Measurements from ENCODE around the gene FARP2.

DNA sequence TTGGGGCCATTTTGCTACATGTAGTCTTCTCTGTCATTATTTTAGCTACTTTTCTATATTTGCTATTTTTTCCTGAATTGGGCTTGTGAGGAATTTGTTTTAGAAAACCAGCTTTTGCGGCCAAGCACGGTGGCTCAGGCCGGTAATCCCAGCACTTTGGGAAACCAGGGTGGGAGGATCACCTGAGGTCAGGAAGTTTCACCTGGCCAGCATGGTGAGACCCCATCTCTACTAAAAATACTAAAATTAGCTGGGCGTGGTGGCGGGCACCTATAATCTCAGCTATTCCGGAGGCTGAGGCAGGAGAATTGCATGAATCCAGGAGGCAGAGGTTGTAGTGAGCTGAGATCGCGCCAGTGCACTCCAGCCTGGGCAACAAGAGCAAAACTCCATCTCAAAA is 35.7 kb upstream of the FARP2 start:
- TF ChIP-seq, protein P1, sequence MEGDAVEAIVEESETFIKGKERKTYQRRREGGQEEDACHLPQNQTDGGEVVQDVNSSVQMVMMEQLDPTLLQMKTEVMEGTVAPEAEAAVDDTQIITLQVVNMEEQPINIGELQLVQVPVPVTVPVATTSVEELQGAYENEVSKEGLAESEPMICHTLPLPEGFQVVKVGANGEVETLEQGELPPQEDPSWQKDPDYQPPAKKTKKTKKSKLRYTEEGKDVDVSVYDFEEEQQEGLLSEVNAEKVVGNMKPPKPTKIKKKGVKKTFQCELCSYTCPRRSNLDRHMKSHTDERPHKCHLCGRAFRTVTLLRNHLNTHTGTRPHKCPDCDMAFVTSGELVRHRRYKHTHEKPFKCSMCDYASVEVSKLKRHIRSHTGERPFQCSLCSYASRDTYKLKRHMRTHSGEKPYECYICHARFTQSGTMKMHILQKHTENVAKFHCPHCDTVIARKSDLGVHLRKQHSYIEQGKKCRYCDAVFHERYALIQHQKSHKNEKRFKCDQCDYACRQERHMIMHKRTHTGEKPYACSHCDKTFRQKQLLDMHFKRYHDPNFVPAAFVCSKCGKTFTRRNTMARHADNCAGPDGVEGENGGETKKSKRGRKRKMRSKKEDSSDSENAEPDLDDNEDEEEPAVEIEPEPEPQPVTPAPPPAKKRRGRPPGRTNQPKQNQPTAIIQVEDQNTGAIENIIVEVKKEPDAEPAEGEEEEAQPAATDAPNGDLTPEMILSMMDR (IDR thresholded peaks at IDR 0.05; ENCODE audit: insufficient read depth, low read depth, low read length), result no peak
- TF ChIP-seq EZH2 (IDR thresholded peaks at IDR 0.05; ENCODE audit: insufficient read depth, low read length), result no peak

All from astrocyte (in vitro differentiated cells and primary cell).